ENCODE data around the gene SLIT1.

SLIT1 gene

GRCh38 chr10:97163781-97164501, 21.8 kb downstream of the SLIT1 start:
- Histone ChIP-seq H3K9ac (ENCODE audit: low read length) (no peak overlapping the region), H3K4me3 (ENCODE audit: low read length) (no peak overlapping the region), H3K9me3 (ENCODE audit: control insufficient read depth, low read length) (no peaks in the 10 kb centered on the region), H3K27me3 (ENCODE audit: control insufficient read depth, insufficient read depth, low read length) (no peaks in the 10 kb centered on the region), H3K4me1 (ENCODE audit: control insufficient read depth, insufficient read depth, low read length) (no peaks in the 10 kb centered on the region), H3K36me3 (ENCODE audit: control insufficient read depth, insufficient read depth, low read length) (no peaks in the 10 kb centered on the region)

- H3K9ac ChIP-seq (ENCODE audit: low read length): no peak overlapping the region
- H3K27me3 ChIP-seq (ENCODE audit: control insufficient read depth, insufficient read depth, low read length): no peaks in the 10 kb centered on the region
- H3K36me3 ChIP-seq (ENCODE audit: control insufficient read depth, insufficient read depth, low read length): no peaks in the 10 kb centered on the region
- H3K9me3 ChIP-seq (ENCODE audit: control insufficient read depth, low read length): no peaks in the 10 kb centered on the region
- H3K4me3 ChIP-seq (ENCODE audit: low read length): no peak overlapping the region
- no peaks in the 10 kb centered on the region for H3K4me1 ChIP-seq (ENCODE audit: control insufficient read depth, insufficient read depth, low read length)
Observed at GRCh38 chr10:97163181-97163580, 22.6 kb downstream of the SLIT1 start.

DNA sequence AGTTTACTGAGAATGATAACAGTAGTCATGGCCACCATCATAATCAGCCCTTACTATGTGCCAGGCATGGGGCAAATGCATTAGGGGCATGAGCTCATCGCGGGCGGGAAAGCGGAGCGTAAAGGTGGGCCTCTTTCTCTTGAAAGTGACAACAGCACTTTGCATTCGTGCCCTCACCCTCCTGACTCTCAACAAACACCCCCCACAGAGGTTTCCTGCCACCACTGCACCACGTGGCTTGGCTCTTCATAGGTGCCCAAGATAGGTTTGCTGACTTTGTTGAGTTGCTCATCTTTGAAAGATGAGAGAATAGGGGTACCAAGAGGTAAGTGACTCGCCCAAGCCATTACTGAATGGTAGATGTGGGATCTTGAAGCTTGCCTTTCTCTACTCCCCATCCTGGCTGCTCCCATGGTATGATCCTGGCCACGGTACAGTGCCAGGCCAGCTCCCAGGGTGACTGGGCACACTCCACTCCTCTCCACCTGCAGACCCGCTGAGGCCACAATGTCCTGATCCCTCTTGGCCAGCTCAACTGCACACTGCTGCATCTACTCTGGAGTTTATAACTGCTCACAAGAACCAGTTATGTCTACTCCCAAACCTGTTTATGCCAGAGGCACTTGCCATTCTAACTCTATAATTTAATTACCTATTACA, 26.0 kb downstream of the SLIT1 start:
- H3K27me3 ChIP-seq (ENCODE audit: control insufficient read depth, insufficient read depth, low read length): no peaks in the 10 kb centered on the region
- no peak overlapping the region for H3K9ac ChIP-seq (ENCODE audit: low read length)
- no peak overlapping the region for H3K4me3 ChIP-seq (ENCODE audit: low read length)
- no peaks in the 10 kb centered on the region for H3K36me3 ChIP-seq (ENCODE audit: control insufficient read depth, insufficient read depth, low read length)
- H3K4me1 ChIP-seq (ENCODE audit: control insufficient read depth, insufficient read depth, low read length): no peaks in the 10 kb centered on the region
- H3K9me3 ChIP-seq (ENCODE audit: control insufficient read depth, low read length): no peaks in the 10 kb centered on the region

DNA sequence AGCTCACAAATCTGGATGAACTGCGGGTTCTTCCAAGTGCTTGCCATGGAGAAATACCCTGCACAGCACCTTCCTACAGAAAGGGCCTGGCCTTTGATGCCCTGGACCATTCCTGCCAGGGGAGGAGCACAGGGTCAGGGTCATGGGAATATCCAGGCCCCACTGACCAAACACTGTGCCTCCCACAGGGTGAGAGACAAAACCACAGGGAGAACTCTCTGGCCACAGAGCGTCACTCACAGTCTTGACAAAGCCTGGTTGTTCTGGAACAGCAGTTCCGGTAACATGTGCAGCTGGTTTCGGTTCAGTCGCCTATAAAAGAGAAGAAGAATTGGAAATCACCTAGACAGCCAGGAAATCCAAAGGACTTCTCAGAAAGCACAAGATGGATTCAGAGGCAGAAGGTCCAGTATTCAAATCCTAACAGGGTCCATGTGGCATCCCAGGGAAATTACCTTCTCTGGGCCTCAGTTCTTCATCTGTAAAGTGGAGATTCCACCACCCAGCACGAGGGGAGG, 28.1 kb downstream of the SLIT1 start:
- Histone ChIP-seq H3K4me1 (ENCODE audit: control insufficient read depth, insufficient read depth, low read length) (no peaks in the 10 kb centered on the region), H3K4me3 (ENCODE audit: low read length) (no peak overlapping the region), H3K27me3 (ENCODE audit: control insufficient read depth, insufficient read depth, low read length) (no peaks in the 10 kb centered on the region), H3K36me3 (ENCODE audit: control insufficient read depth, insufficient read depth, low read length) (no peaks in the 10 kb centered on the region), H3K9ac (ENCODE audit: low read length) (no peak overlapping the region), H3K9me3 (ENCODE audit: control insufficient read depth, low read length) (no peaks in the 10 kb centered on the region)

- Histone ChIP-seq H3K4me3 (ENCODE audit: low read length) (no peak overlapping the region), H3K9me3 (ENCODE audit: control insufficient read depth, low read length) (no peaks in the 10 kb centered on the region), H3K4me1 (ENCODE audit: control insufficient read depth, insufficient read depth, low read length) (no peaks in the 10 kb centered on the region), H3K27me3 (ENCODE audit: control insufficient read depth, insufficient read depth, low read length) (no peaks in the 10 kb centered on the region), H3K9ac (ENCODE audit: low read length) (no peak overlapping the region), H3K36me3 (ENCODE audit: control insufficient read depth, insufficient read depth, low read length) (no peaks in the 10 kb centered on the region)
Observed at GRCh38 chr10:97154781-97155180, 31.0 kb downstream of the SLIT1 start.

DNA sequence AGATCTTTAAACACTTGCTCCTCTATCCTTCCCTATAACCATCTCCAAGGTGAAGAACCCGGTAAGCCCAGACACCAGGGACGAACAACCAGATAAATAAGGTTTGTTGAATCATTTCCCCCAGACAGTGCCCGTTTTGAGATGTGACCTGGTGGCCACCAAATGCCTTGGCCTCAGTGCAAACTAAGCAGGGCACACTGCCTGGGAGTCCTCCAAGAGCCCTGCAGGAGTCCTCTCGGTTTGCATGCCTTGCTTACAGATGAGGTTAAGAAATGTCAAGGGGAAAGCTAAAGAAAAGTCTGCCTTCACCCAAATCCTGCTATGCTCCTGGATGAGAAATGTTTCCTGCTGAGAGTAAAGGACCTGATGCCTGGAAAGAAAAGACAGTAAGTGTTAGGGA, 31.6 kb downstream of the SLIT1 start:
- Histone ChIP-seq H3K4me3 (ENCODE audit: low read length) (no peak overlapping the region), H3K9me3 (ENCODE audit: control insufficient read depth, low read length) (no peaks in the 10 kb centered on the region), H3K36me3 (ENCODE audit: control insufficient read depth, insufficient read depth, low read length) (no peaks in the 10 kb centered on the region), H3K27me3 (ENCODE audit: control insufficient read depth, insufficient read depth, low read length) (no peaks in the 10 kb centered on the region), H3K9ac (ENCODE audit: low read length) (no peak overlapping the region), H3K4me1 (ENCODE audit: control insufficient read depth, insufficient read depth, low read length) (no peaks in the 10 kb centered on the region)

DNA sequence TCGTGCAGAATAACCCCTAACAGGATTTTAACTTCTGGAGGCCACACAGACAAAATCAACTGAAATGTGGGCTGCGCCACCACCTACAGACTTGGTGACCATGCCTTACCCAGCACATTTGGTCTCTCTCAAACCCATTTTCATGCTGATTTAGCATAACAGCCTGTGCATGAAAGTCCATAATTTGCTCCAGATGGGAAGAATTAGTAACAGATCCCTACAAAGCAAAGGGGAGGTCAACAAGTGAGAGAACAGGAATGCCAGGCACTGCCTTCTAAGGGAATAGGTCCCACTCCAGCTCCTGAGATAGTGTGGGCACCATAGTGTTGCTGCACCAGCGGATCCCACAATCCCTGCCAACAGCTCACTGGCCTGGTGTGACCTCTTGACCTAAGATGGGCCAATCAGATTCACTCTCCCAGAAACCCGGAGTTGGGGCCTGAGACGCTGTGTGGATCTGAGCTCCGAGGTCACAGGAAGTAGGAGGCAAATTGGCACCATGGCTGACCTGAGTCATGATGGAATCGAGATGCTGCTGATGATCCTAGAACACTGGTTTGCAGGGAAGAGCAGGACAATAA, 32.4 kb downstream of the SLIT1 start:
- no peaks in the 10 kb centered on the region for H3K27me3 ChIP-seq (ENCODE audit: control insufficient read depth, insufficient read depth, low read length)
- no peaks in the 10 kb centered on the region for H3K4me1 ChIP-seq (ENCODE audit: control insufficient read depth, insufficient read depth, low read length)
- H3K4me3 ChIP-seq (ENCODE audit: low read length): no peak overlapping the region
- no peak overlapping the region for H3K9ac ChIP-seq (ENCODE audit: low read length)
- no peaks in the 10 kb centered on the region for H3K36me3 ChIP-seq (ENCODE audit: control insufficient read depth, insufficient read depth, low read length)
- H3K9me3 ChIP-seq (ENCODE audit: control insufficient read depth, low read length): no peaks in the 10 kb centered on the region

DNA sequence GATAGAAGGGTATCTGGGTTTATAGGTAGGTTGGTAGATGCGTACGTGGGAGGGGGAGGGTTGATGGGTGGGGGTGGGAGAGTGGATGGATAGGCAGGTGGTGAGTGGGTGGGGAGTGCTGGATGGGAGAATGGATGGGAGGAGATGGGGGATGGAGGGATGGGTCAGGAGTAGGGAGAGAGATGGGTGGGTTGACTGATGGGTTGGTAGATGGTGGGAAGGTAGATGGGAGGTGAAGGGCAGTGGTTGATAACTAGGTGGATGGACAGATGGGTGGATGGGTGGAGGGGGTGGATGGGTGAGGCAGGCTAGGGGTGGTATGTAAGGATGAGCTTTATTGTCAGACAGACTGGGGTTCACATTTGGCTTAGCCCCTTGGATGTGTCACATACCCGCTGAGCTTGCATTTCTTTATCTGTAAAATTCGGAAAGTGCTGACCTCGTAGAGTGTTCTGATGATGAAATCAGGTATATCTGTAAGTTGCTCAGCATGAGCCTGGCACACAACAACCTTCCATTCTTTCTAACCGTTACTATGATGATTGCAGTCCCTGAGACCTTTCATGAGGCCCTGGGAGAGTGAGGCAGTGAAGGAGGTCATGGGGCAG, 34.3 kb downstream of the SLIT1 start:
- no peaks in the 10 kb centered on the region for H3K36me3 ChIP-seq (ENCODE audit: control insufficient read depth, insufficient read depth, low read length)
- H3K4me1 ChIP-seq (ENCODE audit: control insufficient read depth, insufficient read depth, low read length): no peaks in the 10 kb centered on the region
- H3K4me3 ChIP-seq (ENCODE audit: low read length): no peak overlapping the region
- no peaks in the 10 kb centered on the region for H3K9me3 ChIP-seq (ENCODE audit: control insufficient read depth, low read length)
- no peaks in the 10 kb centered on the region for H3K27me3 ChIP-seq (ENCODE audit: control insufficient read depth, insufficient read depth, low read length)
- no peak overlapping the region for H3K9ac ChIP-seq (ENCODE audit: low read length)

DNA sequence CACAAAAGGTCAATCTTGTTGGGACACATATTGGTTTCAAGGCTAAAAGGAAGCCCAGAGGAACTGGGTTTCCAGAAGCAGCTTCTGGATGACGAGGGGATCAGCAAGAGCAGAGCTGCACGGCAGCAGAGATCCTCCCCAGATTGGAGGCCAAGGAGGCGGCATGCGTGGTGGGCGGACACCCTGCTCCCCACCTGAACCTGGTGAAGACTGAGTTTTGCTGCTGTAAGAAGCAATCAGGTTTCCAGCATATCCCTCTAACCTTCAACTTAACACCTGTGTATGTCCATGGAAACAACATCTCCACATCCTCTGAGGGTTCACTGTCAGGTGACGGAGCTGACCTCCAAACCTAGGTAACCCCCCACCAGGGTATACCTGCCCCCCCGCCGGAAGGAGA, 35.1 kb downstream of the SLIT1 start:
- no peaks in the 10 kb centered on the region for H3K4me1 ChIP-seq (ENCODE audit: control insufficient read depth, insufficient read depth, low read length)
- no peaks in the 10 kb centered on the region for H3K36me3 ChIP-seq (ENCODE audit: control insufficient read depth, insufficient read depth, low read length)
- H3K9me3 ChIP-seq (ENCODE audit: control insufficient read depth, low read length): no peaks in the 10 kb centered on the region
- H3K9ac ChIP-seq (ENCODE audit: low read length): no peak overlapping the region
- no peaks in the 10 kb centered on the region for H3K27me3 ChIP-seq (ENCODE audit: control insufficient read depth, insufficient read depth, low read length)
- no peak overlapping the region for H3K4me3 ChIP-seq (ENCODE audit: low read length)

DNA sequence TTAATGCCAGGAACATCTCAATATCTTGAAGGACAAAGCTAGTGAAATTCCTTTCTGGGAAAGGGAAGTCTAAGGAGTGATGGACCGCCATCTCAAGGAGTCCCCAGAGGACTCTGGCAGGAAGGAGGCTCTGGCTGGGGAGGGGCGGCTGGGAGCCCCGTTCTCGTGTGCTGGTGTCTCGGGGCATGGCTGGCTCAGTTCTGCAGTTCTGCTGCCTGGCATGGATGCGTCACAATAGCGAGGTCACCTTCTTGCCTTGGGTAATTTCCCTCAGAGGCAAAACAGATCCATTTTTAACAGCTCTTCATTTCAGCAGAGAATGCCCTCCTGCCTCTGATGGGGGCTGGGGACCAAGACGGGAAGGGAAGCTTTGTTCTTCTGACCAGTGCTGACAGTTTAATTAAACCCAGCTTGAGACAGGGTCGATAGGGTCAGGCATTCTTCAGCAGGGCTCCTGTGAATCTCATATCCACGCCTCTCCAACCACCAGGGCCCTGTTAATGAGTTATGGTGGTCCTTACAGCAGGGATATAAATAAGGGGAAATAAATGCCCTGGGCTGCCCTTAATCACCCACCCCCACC, 35.7 kb downstream of the SLIT1 start:
- H3K4me3 ChIP-seq (ENCODE audit: low read length): no peak overlapping the region
- no peaks in the 10 kb centered on the region for H3K9me3 ChIP-seq (ENCODE audit: control insufficient read depth, low read length)
- H3K4me1 ChIP-seq (ENCODE audit: control insufficient read depth, insufficient read depth, low read length): no peaks in the 10 kb centered on the region
- no peaks in the 10 kb centered on the region for H3K36me3 ChIP-seq (ENCODE audit: control insufficient read depth, insufficient read depth, low read length)
- no peaks in the 10 kb centered on the region for H3K27me3 ChIP-seq (ENCODE audit: control insufficient read depth, insufficient read depth, low read length)
- no peak overlapping the region for H3K9ac ChIP-seq (ENCODE audit: low read length)

GRCh38 chr10:97149079-97149531, 36.7 kb downstream of the SLIT1 start:
- H3K4me1 ChIP-seq (ENCODE audit: control insufficient read depth, insufficient read depth, low read length): no peaks in the 10 kb centered on the region
- H3K36me3 ChIP-seq (ENCODE audit: control insufficient read depth, insufficient read depth, low read length): no peaks in the 10 kb centered on the region
- no peaks in the 10 kb centered on the region for H3K9me3 ChIP-seq (ENCODE audit: control insufficient read depth, low read length)
- no peak overlapping the region for H3K9ac ChIP-seq (ENCODE audit: low read length)
- H3K27me3 ChIP-seq (ENCODE audit: control insufficient read depth, insufficient read depth, low read length): no peaks in the 10 kb centered on the region
- H3K4me3 ChIP-seq (ENCODE audit: low read length): no peak overlapping the region

DNA sequence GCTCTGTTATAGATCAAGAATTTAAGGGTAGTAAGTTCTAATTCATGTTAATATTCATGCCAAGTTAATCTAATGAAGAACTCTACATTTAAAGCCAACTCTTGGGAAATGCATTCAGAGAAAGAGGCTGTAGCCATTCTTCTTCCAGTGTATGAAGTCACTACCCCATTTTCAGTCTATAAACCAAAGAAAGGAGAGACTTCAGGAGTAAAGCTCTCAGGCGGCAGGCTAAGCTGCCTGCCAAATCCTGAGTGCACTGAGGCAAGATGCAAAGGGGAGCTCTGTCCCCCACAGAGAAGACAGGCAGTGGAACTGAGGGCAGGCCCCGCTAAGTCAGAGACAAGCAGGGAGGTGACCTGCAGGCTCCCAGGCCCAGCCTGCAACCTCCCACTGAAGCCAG, 41.5 kb downstream of the SLIT1 start:
- Histone ChIP-seq H3K27me3 (ENCODE audit: control insufficient read depth, insufficient read depth, low read length) (peaks cover 11% of the 10 kb centered on the region), H3K9ac (ENCODE audit: low read length) (no peak overlapping the region), H3K4me1 (ENCODE audit: control insufficient read depth, insufficient read depth, low read length) (no peaks in the 10 kb centered on the region), H3K4me3 (ENCODE audit: low read length) (no peak overlapping the region), H3K9me3 (ENCODE audit: control insufficient read depth, low read length) (no peaks in the 10 kb centered on the region), H3K36me3 (ENCODE audit: control insufficient read depth, insufficient read depth, low read length) (no peaks in the 10 kb centered on the region)
